ENCODE data around the gene LBH.

GRCh38 chr2:30237239-30237965 lies 6.1 kb downstream of the LBH start:
- TF ChIP-seq POLR2A (IDR thresholded peaks at IDR 0.05; ENCODE audit: low read depth, low read length) (no peak), PAX5 (IDR thresholded peaks at IDR 0.05; ENCODE audit: insufficient read depth, low read length, severe bottlenecking) (no peak)

All from GM12891 (cell line).